Esophagus muscularis mucosa (tissue), 4 donors: Measurements from ENCODE around the gene EDNRA. TPM values are rescaled to one million over a fixed set of nuclear protein-coding genes. Genes with fewer than 3 reads are reported as not detected.

ENCODE experiments used
- DNase-seq: peaks from one replicate; pipeline ENCODE4 v3.0.0-alpha.2; 2017; ENCODE audit errors: extremely low spot score
- H3K27ac ChIP-seq, 4 donors: fragments of 200-600 bp; sonication (generic); replicated peaks in 1 of 4; 1 replicate in 3 of 4; 2 replicates in 1 of 4; pipeline ENCODE4 v1.5.1; 2016 to 2019; ENCODE audit warnings: mild to moderate bottlenecking in 1 of 4
- H3K27me3 ChIP-seq, 4 donors: fragments of 200-600 bp; sonication (generic); one replicate each; pipeline versions ENCODE4 v1.5.1 to v1.6.0; 2016 to 2019
- H3K36me3 ChIP-seq, 4 donors: fragments of 200-600 bp; sonication (generic); one replicate each; pipeline ENCODE4 v1.5.1; 2016 to 2019
- H3K4me1 ChIP-seq, 4 donors: fragments of 200-600 bp; sonication (generic); one replicate each; pipeline ENCODE4 v1.5.1; 2016 to 2019
- H3K4me3 ChIP-seq, 4 donors: fragments of 200-600 bp; sonication (generic); 1 replicate in 2 of 4; 2 replicates in 2 of 4; pipeline ENCODE4 v1.5.1; 2016 to 2019; ENCODE audit warnings: mild to moderate bottlenecking in 4 of 4, moderate library complexity in 1 of 4
- H3K9me3 ChIP-seq, 4 donors: fragments of 200-600 bp; sonication (generic); 1 replicate in 3 of 4; 2 replicates in 1 of 4; pipeline ENCODE4 v1.5.1; 2016 to 2019
- CTCF ChIP-seq, 3 experiments: fragments of 200-600 bp in 2 of 3; fragments of 450-650 bp in 1 of 3; sonication (generic) in 2 of 3; IDR thresholded peaks; one replicate each; pipeline ENCODE4 v1.5.1; 2017 to 2019; ENCODE audit warnings: antibody characterized with exemption in 3 of 3, mild to moderate bottlenecking in 2 of 3, moderate library complexity in 1 of 3
- EP300 ChIP-seq: sonication (generic); formaldehyde crosslinking; IDR thresholded peaks from one replicate; pipeline ENCODE4 v1.6.1; 2017; ENCODE audit warnings: antibody characterized with exemption
- POLR2A ChIP-seq: fragments of 450-650 bp; IDR thresholded peaks from one replicate; pipeline ENCODE4 v1.6.1; 2017; ENCODE audit warnings: antibody characterized with exemption, moderate library complexity, mild to moderate bottlenecking, low read depth
- POLR2AphosphoS5 ChIP-seq, 2 donors: sonication (generic); formaldehyde crosslinking; IDR thresholded peaks; one replicate each; pipeline ENCODE4 v1.6.1; 2017; ENCODE audit warnings: antibody characterized with exemption in 2 of 2
- WGBS: methylation state at CpG from one replicate; pipeline ENCODE4 v1.1.5; 2018; 5-methylcytosine and 5-hydroxymethylcytosine counted together
- intact Hi-C: fragments of 100-400 bp; cut with DNase I; formaldehyde crosslinking; loops from one replicate; pipeline ENCODE4 v1.15.1; 2023
- total RNA-seq, 4 donors: library from RNA; depleted of rRNA; stranded (reverse); fragments of >200 nt; gene quantifications; one replicate each; pipeline versions ENCODE4 v1.1.0 to v1.2.1, GENCODE V29; 2016

The EDNRA gene
- total RNA-seq, 4 donors from 2014 or later, result 0.83 to 8.0 (median 3.9) TPM

- no peaks in the 10 kb centered on the region for H3K36me3 ChIP-seq
- no peaks in the 10 kb centered on the region for H3K9me3 ChIP-seq
- peaks cover 0 to 14% (median 10%) of the 10 kb centered on the region in 4 donors for H3K4me1 ChIP-seq
- WGBS, result 27% methylated on average over 2 of the region's 2 CpGs
- intact Hi-C loops, result no loop called here
- H3K27me3 ChIP-seq, result peaks cover 0 to 36% (median 5%) of the 10 kb centered on the region in 4 donors
- TF ChIP-seq POLR2A (no peak), POLR2AphosphoS5 (IDR thresholded peaks at IDR 0.05) (no peak)
- DNase-seq, result no peak
- no peak overlapping the region for H3K27ac ChIP-seq
- no peak overlapping the region for H3K4me3 ChIP-seq
Measured at GRCh38 chr4:147479376-147479775, 1.5 kb upstream of the EDNRA start.

- intact Hi-C loops, result no loop called here
- Histone ChIP-seq H3K9me3 (no peaks in the 10 kb centered on the region), H3K27me3 (peaks cover 0 to 36% (median 5%) of the 10 kb centered on the region in 4 donors), H3K4me1 (peaks cover 0 to 14% (median 10%) of the 10 kb centered on the region in 4 donors), H3K27ac (no peak overlapping the region), H3K4me3 (no peak overlapping the region), H3K36me3 (no peaks in the 10 kb centered on the region)
- TF ChIP-seq POLR2AphosphoS5 (IDR thresholded peaks at IDR 0.05), result peak in 1 of 2 donors; percentile 9
- TF ChIP-seq CTCF (IDR thresholded peaks at IDR 0.05), result no peak
- 65% methylated on average over 5 of the region's 5 CpGs for WGBS
- no peak for DNase-seq
Measured at GRCh38 chr4:147479786-147480185, 1.1 kb upstream of the EDNRA start.

GRCh38 chr4:147480502-147480890 lies 401 bp upstream of the EDNRA start:
- intact Hi-C loops, result no loop called here
- no peaks in the 10 kb centered on the region for H3K36me3 ChIP-seq
- H3K9me3 ChIP-seq, result no peaks in the 10 kb centered on the region
- H3K27ac ChIP-seq, result peak overlapping the region in 3 of 4 donors; percentile 37 to 49 (median 47)
- H3K4me3 ChIP-seq, result peak overlapping the region; percentile 50 to 60 (median 50)
- no peak for DNase-seq
- WGBS, result 59% methylated on average over 11 of the region's 11 CpGs
- TF ChIP-seq EP300 (no peak), POLR2A (no peak), CTCF (IDR thresholded peaks at IDR 0.05) (no peak), POLR2AphosphoS5 (IDR thresholded peaks at IDR 0.05) (no peak)
- peaks cover 0 to 36% (median 5%) of the 10 kb centered on the region in 4 donors for H3K27me3 ChIP-seq
- peaks cover 0 to 14% (median 10%) of the 10 kb centered on the region in 4 donors for H3K4me1 ChIP-seq

GRCh38 chr4:147481577-147482109 lies 746 bp downstream of the EDNRA start:
- WGBS, result 12% methylated on average over 3 of the region's 13 CpGs
- no peak for TF ChIP-seq CTCF (IDR thresholded peaks at IDR 0.05)
- TF ChIP-seq POLR2A, result no peak
- TF ChIP-seq POLR2AphosphoS5 (IDR thresholded peaks at IDR 0.05), result no peak
- no peak for TF ChIP-seq EP300
- no peak for DNase-seq
- Histone ChIP-seq H3K36me3 (no peaks in the 10 kb centered on the region), H3K27ac (peak overlapping the region; percentile 37 to 50 (median 48)), H3K4me1 (peaks cover 0 to 14% (median 10%) of the 10 kb centered on the region in 4 donors), H3K27me3 (peaks cover 0 to 36% (median 5%) of the 10 kb centered on the region in 4 donors), H3K4me3 (peak overlapping the region; percentile 50 to 60 (median 50)), H3K9me3 (no peaks in the 10 kb centered on the region)
- intact Hi-C loops, result no loop called here

GRCh38 chr4:147482281-147482680 lies 1.4 kb downstream of the EDNRA start:
- H3K27me3 ChIP-seq, result peaks cover 0 to 36% (median 5%) of the 10 kb centered on the region in 4 donors
- 58% methylated on average over 2 of the region's 2 CpGs for WGBS
- no peak overlapping the region for H3K27ac ChIP-seq
- H3K36me3 ChIP-seq, result no peaks in the 10 kb centered on the region
- no peaks in the 10 kb centered on the region for H3K9me3 ChIP-seq
- intact Hi-C loops, result no loop called here
- DNase-seq, result no peak
- peaks cover 0 to 14% (median 10%) of the 10 kb centered on the region in 4 donors for H3K4me1 ChIP-seq
- H3K4me3 ChIP-seq, result peak overlapping the region in 3 of 4 donors; percentile 50 to 60 (median 50)
- no peak for TF ChIP-seq CTCF (IDR thresholded peaks at IDR 0.05)
- no peak for TF ChIP-seq POLR2A
- TF ChIP-seq EP300, result no peak
- no peak for TF ChIP-seq POLR2AphosphoS5 (IDR thresholded peaks at IDR 0.05)
